Measurements from ENCODE around the gene IDI2.

Gene IDI2

DNA sequence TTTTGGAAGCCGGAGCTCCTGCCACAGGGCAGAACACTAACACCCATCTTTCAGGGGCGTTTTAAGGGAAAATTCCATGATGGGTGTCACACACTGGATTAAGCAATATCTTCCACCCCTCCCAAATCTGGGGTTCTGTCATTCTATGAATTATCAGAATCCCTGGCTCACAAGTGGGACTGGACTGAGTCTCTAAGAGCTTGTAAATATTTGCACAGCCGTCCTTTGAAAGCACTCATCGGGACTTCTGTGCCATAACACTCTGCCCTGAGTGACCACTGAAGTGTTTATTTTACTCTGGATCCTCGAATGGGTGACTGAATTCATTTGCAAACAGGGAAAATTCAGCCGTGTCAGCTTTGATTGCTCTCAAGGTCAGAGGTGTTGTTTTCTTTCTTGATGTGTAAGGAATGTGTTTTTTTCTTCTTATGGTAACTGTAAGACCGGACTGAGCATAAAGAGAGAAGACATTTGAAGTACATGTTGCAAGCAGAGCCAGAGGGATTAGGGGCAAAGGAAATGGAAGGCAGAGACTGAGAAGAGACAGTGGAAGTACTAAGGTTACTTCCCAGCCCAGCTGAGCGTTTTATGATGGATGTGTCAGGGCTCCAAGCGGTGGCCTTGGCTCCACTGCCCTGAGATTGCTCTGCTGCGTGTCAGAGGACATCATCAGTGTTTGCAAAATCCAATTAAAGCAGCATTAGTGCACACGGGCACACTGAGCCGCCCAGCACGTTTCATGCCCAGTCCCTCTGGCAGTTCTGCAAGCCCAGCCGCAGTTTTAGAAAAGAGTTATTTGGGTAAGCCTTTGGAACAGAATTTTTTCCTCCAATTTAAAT lies 55.1 kb downstream of the IDI2 start:
- DNase-seq (ENCODE audit: extremely low read depth, insufficient read length): no peak
- Histone ChIP-seq H3K36me3 (ENCODE audit: control insufficient read depth, insufficient read depth, low read length) (no peaks in the 10 kb centered on the region), H3K4me3 (replicated peaks; ENCODE audit: low read depth, low read length) (no peak overlapping the region), H3K27me3 (replicated peaks; ENCODE audit: control insufficient read depth, insufficient read depth, low read length) (no peaks in the 10 kb centered on the region)
- TF ChIP-seq, protein P1, sequence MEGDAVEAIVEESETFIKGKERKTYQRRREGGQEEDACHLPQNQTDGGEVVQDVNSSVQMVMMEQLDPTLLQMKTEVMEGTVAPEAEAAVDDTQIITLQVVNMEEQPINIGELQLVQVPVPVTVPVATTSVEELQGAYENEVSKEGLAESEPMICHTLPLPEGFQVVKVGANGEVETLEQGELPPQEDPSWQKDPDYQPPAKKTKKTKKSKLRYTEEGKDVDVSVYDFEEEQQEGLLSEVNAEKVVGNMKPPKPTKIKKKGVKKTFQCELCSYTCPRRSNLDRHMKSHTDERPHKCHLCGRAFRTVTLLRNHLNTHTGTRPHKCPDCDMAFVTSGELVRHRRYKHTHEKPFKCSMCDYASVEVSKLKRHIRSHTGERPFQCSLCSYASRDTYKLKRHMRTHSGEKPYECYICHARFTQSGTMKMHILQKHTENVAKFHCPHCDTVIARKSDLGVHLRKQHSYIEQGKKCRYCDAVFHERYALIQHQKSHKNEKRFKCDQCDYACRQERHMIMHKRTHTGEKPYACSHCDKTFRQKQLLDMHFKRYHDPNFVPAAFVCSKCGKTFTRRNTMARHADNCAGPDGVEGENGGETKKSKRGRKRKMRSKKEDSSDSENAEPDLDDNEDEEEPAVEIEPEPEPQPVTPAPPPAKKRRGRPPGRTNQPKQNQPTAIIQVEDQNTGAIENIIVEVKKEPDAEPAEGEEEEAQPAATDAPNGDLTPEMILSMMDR (IDR thresholded peaks at IDR 0.05; ENCODE audit: insufficient read depth, low read length, poor library complexity, severe bottlenecking): no peak

DNA sequence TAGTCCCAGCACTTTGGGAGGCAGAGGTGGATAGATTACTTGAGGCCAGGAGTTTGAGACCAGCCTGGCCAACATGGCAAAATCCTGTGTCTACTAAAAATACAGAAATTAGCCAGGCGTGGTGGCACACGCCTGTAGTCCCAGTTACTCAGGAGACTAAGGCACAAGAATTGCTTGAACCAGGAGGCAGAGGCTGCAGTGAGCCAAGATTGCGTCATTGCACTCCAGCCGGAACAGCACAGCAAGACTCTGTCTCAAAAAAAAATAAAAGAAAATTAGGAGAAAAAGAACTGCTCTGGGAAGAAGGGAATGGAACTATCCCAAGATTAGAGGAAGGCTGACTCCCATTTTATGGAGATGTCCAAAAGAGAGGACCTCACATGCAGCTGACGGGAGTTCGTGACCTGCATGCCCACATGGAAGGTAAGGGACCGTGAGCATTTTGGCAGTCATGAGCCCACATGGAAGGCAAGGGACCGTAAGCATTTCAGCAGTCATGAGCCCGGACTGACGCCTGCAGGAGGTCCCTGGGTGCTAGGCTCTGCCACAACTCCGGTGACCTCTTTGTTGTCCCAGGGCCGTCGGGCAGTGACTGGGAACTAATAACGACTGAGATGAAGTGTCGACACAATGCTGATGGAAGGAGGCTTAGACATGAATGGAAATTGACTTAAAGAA lies 56.0 kb downstream of the IDI2 start:
- no peak for DNase-seq (ENCODE audit: extremely low read depth, insufficient read length)
- no peaks in the 10 kb centered on the region for H3K36me3 ChIP-seq (ENCODE audit: control insufficient read depth, insufficient read depth, low read length)
- H3K4me3 ChIP-seq (replicated peaks; ENCODE audit: low read depth, low read length): no peak overlapping the region
- TF ChIP-seq, protein P1 (IDR thresholded peaks at IDR 0.05; ENCODE audit: insufficient read depth, low read length, poor library complexity, severe bottlenecking): no peak
- no peaks in the 10 kb centered on the region for H3K27me3 ChIP-seq (replicated peaks; ENCODE audit: control insufficient read depth, insufficient read depth, low read length)
